CD4-positive, alpha-beta T cell treated with Interleukin-12 subunit alpha and Interleukin-12 subunit beta, for 1 hour (primary cell): Measurements from ENCODE around the gene CASKIN2.
A peak's percentile ranks its signal among the peaks of the same experiment; 100 is the strongest.

Experiments used
- DNase-seq: peaks from one replicate; pipeline ENCODE4 v3.0.0-alpha.2; 2020

The CASKIN2 gene

GRCh38 chr17:75515496-75516254, at the start of gene CASKIN2:
Gene CASKIN2, minus strand, starts transcription at chr17:75515537. Its CDS starts 1,733 bp downstream, at chr17:75513804.
- DNase-seq, result peak; percentile 77

- DNase-seq, result no peak
These were observed 49.7 kb upstream of the CASKIN2 start for GRCh38 chr17:75565066-75565465.

- DNase-seq, result no peak
These were observed 48.9 kb upstream of the CASKIN2 start for GRCh38 chr17:75564195-75564594.

- DNase-seq, result no peak
These were observed 47.9 kb upstream of the CASKIN2 start for GRCh38 chr17:75563063-75563758.

- DNase-seq, result no peak
These were observed 46.7 kb upstream of the CASKIN2 start for GRCh38 chr17:75561927-75562603.

- no peak for DNase-seq
These were observed 44.7 kb upstream of the CASKIN2 start for GRCh38 chr17:75559958-75560533.

- DNase-seq, result no peak
These were observed 43.6 kb upstream of the CASKIN2 start for GRCh38 chr17:75558666-75559530.

GRCh38 chr17:75557852-75558665, 42.7 kb upstream of the CASKIN2 start:
- no peak for DNase-seq

- no peak for DNase-seq
These were observed 41.9 kb upstream of the CASKIN2 start for GRCh38 chr17:75557075-75557851.

GRCh38 chr17:75555679-75556153, 40.4 kb upstream of the CASKIN2 start:
- no peak for DNase-seq

- DNase-seq, result no peak
These were observed 38.2 kb upstream of the CASKIN2 start for GRCh38 chr17:75553295-75554110.

- DNase-seq, result no peak
These were observed 37.3 kb upstream of the CASKIN2 start for GRCh38 chr17:75552425-75553294.

GRCh38 chr17:75551266-75551665, 35.9 kb upstream of the CASKIN2 start:
- DNase-seq, result no peak

- DNase-seq, result no peak
These were observed 34.8 kb upstream of the CASKIN2 start for GRCh38 chr17:75550139-75550465.

GRCh38 chr17:75549246-75550138, 34.2 kb upstream of the CASKIN2 start:
- DNase-seq, result no peak

- DNase-seq, result no peak
These were observed 33.5 kb upstream of the CASKIN2 start for GRCh38 chr17:75548813-75549212.

GRCh38 chr17:75547091-75547490, 31.8 kb upstream of the CASKIN2 start:
- DNase-seq, result no peak

- no peak for DNase-seq
These were observed 30.8 kb upstream of the CASKIN2 start for GRCh38 chr17:75546181-75546580.
